Ectodermal cell (in vitro differentiated cells): ENCODE data around the gene SORCS3.

ENCODE experiments used
- H3K27ac ChIP-seq: 2 replicates; pipeline ENCODE4 v1.7.0; 2013; ENCODE audit warnings: mild to moderate bottlenecking, low read depth, low read length; ENCODE audit not compliant: insufficient read depth, poor library complexity, severe bottlenecking
- H3K27me3 ChIP-seq: 2 replicates; pipeline ENCODE4 v1.7.0; 2013; ENCODE audit warnings: mild to moderate bottlenecking, low read length; ENCODE audit not compliant: insufficient read depth, control insufficient read depth, poor library complexity, severe bottlenecking
- H3K36me3 ChIP-seq: one replicate; pipeline ENCODE4 v1.7.0; 2013; ENCODE audit warnings: low read length; ENCODE audit not compliant: control insufficient read depth, insufficient read depth
- H3K4me1 ChIP-seq: one replicate; pipeline ENCODE4 v1.7.0; 2013; ENCODE audit warnings: low read length; ENCODE audit not compliant: control insufficient read depth, insufficient read depth
- H3K4me3 ChIP-seq: 2 replicates; pipeline ENCODE4 v1.7.0; 2013; ENCODE audit warnings: low read depth, low read length, control low read depth; ENCODE audit not compliant: insufficient read depth
- H3K9me3 ChIP-seq: 2 replicates; pipeline ENCODE4 v1.7.0; 2013; ENCODE audit warnings: mild to moderate bottlenecking, low read length, moderate library complexity; ENCODE audit not compliant: control insufficient read depth
- WGBS, 2 experiments: methylation state at CpG; one replicate each; pipeline ENCODE4 v1.1.7; 2013; ENCODE audit warnings: missing lambda C conversion rate in 2 of 2; 5-methylcytosine and 5-hydroxymethylcytosine counted together

SORCS3 gene

DNA sequence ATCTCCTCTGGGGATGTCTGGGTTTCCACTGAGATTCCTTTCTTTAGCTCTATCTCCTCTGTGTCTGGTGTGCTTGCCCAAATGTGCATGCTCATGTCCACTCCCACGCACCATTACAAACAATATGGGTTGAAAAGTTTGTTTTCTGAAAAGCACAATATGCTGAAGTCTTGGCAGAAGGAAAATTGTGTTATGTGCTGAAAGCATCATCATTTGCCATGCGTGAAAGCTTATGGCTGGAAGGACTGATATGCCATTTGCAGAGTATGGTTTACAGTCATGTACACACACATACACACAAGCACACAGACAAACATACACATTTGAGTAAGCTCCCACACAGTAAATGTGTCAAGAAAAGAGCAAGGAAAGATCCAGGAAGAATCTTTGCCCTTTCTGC, 231.6 kb downstream of the SORCS3 start:
- Histone ChIP-seq H3K4me3 (no peak overlapping the region), H3K27ac (no peak overlapping the region), H3K9me3 (no peaks in the 10 kb centered on the region), H3K27me3 (no peaks in the 10 kb centered on the region), H3K4me1 (no peaks in the 10 kb centered on the region), H3K36me3 (no peaks in the 10 kb centered on the region)
- 95 to 100% methylated on average over 1 to 2 of the region's 2 CpGs for WGBS, 2 experiments

DNA sequence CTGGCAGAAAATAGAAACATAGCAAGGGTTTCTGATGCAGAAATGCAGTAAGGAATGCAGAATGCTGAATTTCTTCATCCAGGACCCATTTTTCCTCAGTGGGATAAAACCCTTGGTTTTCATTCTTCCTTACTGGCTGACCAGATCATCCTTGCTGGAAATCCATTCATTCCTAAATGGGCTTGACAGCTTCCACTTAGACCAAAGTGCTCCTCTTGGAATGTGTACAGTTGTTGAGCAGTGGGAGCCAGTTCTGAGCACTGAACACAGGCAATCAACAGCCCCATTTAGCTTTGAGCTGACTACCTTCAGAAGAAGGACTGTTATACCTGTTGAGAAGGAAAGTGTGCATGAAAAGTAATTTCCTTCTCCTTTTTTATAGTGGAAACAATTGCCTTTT, 232.1 kb downstream of the SORCS3 start:
- Histone ChIP-seq H3K4me1 (no peaks in the 10 kb centered on the region), H3K27ac (no peak overlapping the region), H3K36me3 (no peaks in the 10 kb centered on the region), H3K4me3 (no peak overlapping the region), H3K9me3 (no peaks in the 10 kb centered on the region), H3K27me3 (no peaks in the 10 kb centered on the region)

GRCh38 chr10:104875561-104875960, 234.5 kb downstream of the SORCS3 start:
- no peaks in the 10 kb centered on the region for H3K4me1 ChIP-seq
- no peaks in the 10 kb centered on the region for H3K36me3 ChIP-seq
- H3K4me3 ChIP-seq, result no peak overlapping the region
- no peak overlapping the region for H3K27ac ChIP-seq
- no peaks in the 10 kb centered on the region for H3K27me3 ChIP-seq
- WGBS, 2 experiments, result 93 to 95% methylated on average over 1 of the region's 1 CpG
- no peaks in the 10 kb centered on the region for H3K9me3 ChIP-seq

- Histone ChIP-seq H3K4me1 (no peaks in the 10 kb centered on the region), H3K9me3 (no peaks in the 10 kb centered on the region), H3K36me3 (no peaks in the 10 kb centered on the region), H3K27me3 (no peaks in the 10 kb centered on the region), H3K4me3 (no peak overlapping the region), H3K27ac (no peak overlapping the region)
- WGBS, 2 experiments, result 91 to 92% methylated on average over 5 of the region's 5 CpGs
Measured at GRCh38 chr10:104880624-104881398, 239.7 kb downstream of the SORCS3 start.

GRCh38 chr10:104881740-104882139, 240.7 kb downstream of the SORCS3 start:
- no peaks in the 10 kb centered on the region for H3K36me3 ChIP-seq
- no peaks in the 10 kb centered on the region for H3K4me1 ChIP-seq
- no peaks in the 10 kb centered on the region for H3K9me3 ChIP-seq
- 89 to 100% methylated on average over 1 of the region's 1 CpG for WGBS, 2 experiments
- H3K27ac ChIP-seq, result no peak overlapping the region
- no peak overlapping the region for H3K4me3 ChIP-seq
- H3K27me3 ChIP-seq, result no peaks in the 10 kb centered on the region

GRCh38 chr10:104892879-104893617, 252.0 kb downstream of the SORCS3 start:
- no peaks in the 10 kb centered on the region for H3K27me3 ChIP-seq
- WGBS, 2 experiments, result 90 to 93% methylated on average over 5 of the region's 5 CpGs
- no peak overlapping the region for H3K4me3 ChIP-seq
- peaks cover 2% of the 10 kb centered on the region for H3K4me1 ChIP-seq
- no peak overlapping the region for H3K27ac ChIP-seq
- no peaks in the 10 kb centered on the region for H3K9me3 ChIP-seq
- H3K36me3 ChIP-seq, result no peaks in the 10 kb centered on the region

GRCh38 chr10:104893701-104894100, 252.6 kb downstream of the SORCS3 start:
- Histone ChIP-seq H3K4me3 (no peak overlapping the region), H3K27ac (no peak overlapping the region)

DNA sequence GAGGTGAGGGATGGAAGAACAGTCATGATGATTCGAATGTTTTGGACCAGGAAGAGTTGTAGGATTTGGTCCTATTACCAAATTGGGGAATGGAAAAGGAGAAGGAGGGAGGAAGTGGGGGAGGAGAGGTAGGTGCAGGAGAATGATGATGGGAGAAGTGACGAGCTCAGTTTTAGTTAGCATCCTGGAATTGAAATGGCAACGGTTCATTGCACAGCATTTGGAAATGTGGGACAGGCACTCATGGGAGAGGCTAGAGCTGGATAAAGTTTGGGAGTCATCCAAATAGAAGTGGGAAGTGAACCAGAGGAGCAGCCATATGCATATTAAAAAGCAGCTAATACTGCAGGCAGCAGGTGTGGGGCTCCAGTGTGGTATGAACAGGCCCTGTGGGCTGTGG, 253.6 kb downstream of the SORCS3 start:
- peaks cover 7% of the 10 kb centered on the region for H3K4me1 ChIP-seq
- no peak overlapping the region for H3K27ac ChIP-seq
- WGBS, 2 experiments, result 96 to 99% methylated on average over 3 of the region's 3 CpGs
- no peak overlapping the region for H3K4me3 ChIP-seq
- H3K36me3 ChIP-seq, result no peaks in the 10 kb centered on the region
- no peaks in the 10 kb centered on the region for H3K27me3 ChIP-seq
- H3K9me3 ChIP-seq, result no peaks in the 10 kb centered on the region

More at GRCh38 chr10:104893701-104894100, 252.6 kb downstream of the SORCS3 start:
- H3K4me1 ChIP-seq, result peaks cover 7% of the 10 kb centered on the region
- WGBS, 2 experiments, result 89 to 90% methylated on average over 6 of the region's 6 CpGs
- no peaks in the 10 kb centered on the region for H3K9me3 ChIP-seq
- no peaks in the 10 kb centered on the region for H3K36me3 ChIP-seq
- no peaks in the 10 kb centered on the region for H3K27me3 ChIP-seq

DNA sequence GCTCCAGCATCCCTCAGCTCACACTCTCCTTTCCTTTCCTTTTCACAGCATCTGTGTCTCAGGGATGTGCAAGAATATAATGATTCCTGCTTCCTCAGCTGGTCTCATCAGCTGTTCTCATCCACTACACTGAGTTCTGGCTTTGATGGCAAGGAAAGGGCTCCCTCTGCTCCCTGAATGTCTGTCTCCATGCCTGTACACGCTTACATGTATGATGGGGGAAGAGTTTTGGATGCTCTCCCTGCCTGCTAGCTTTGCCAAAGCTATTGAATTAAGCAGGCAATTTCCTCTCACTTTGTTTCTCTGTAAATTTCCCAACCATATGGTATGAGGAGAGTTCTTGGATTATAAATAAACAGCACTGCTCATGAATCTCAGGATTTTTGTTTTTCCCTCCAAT, 254.5 kb downstream of the SORCS3 start:
- H3K36me3 ChIP-seq, result no peaks in the 10 kb centered on the region
- H3K9me3 ChIP-seq, result no peaks in the 10 kb centered on the region
- no peak overlapping the region for H3K27ac ChIP-seq
- H3K4me1 ChIP-seq, result peaks cover 7% of the 10 kb centered on the region
- WGBS, 2 experiments, result 94 to 100% methylated on average over 1 of the region's 1 CpG
- no peak overlapping the region for H3K4me3 ChIP-seq
- H3K27me3 ChIP-seq, result no peaks in the 10 kb centered on the region

DNA sequence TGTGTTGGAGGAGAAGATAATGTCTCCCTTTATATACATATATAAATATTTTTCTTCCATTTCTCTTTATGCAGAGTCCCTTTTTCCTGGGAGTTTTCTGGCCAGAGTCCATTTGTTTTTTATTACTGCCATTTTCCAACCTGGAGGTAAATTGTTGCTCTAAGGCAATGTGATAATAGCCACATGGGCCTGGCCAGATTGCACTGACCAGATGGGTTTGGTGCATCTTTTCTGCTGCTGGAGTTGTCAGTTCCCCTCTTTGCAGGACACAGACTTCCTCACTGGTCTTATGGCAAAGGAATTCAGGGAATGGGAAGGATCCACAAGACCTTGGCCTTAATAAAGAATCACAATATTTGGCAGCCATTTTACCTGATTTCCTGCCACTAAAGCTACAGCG, 254.9 kb downstream of the SORCS3 start:
- Histone ChIP-seq H3K27ac (no peak overlapping the region), H3K4me1 (peaks cover 7% of the 10 kb centered on the region), H3K27me3 (no peaks in the 10 kb centered on the region), H3K9me3 (no peaks in the 10 kb centered on the region), H3K4me3 (no peak overlapping the region), H3K36me3 (no peaks in the 10 kb centered on the region)
- WGBS, 2 experiments, result 0% methylated on average over 1 of the region's 1 CpG
